HEK293T (cell line): ENCODE data around the gene FOXC1.

Source experiments
- ARNT ChIP-seq: fragments of 450-650 bp; IDR thresholded peaks from 2 replicates; pipeline ENCODE4 v1.6.1; 2017; ENCODE audit warnings: mild to moderate bottlenecking
- BHLHE40 ChIP-seq: fragments of 450-650 bp; IDR thresholded peaks from 2 replicates; pipeline ENCODE4 v1.6.1; 2016; ENCODE audit warnings: mild to moderate bottlenecking, moderate library complexity, borderline replicate concordance
- ELF4 ChIP-seq: fragments of 450-650 bp; IDR thresholded peaks from 2 replicates; pipeline ENCODE4 v1.6.1; 2017; ENCODE audit warnings: antibody characterized with exemption
- FOXK2 ChIP-seq: fragments of 450-650 bp; IDR thresholded peaks from 2 replicates; pipeline ENCODE4 v1.6.1; 2016; ENCODE audit warnings: mild to moderate bottlenecking
- FOXM1 ChIP-seq: fragments of 450-650 bp; IDR thresholded peaks from 2 replicates; pipeline ENCODE4 v1.6.1; 2017; ENCODE audit warnings: mild to moderate bottlenecking, borderline replicate concordance
- HDGF ChIP-seq: fragments of 450-650 bp; IDR thresholded peaks from 2 replicates; pipeline ENCODE4 v1.6.1; 2017; ENCODE audit warnings: antibody characterized with exemption, borderline replicate concordance
- LEF1 ChIP-seq: fragments of 450-650 bp; IDR thresholded peaks from 2 replicates; pipeline ENCODE4 v1.6.1; 2017; ENCODE audit warnings: mild to moderate bottlenecking, borderline replicate concordance
- PKNOX1 ChIP-seq: fragments of 450-650 bp; IDR thresholded peaks from 2 replicates; pipeline ENCODE4 v1.6.1; 2016
- SP1 ChIP-seq: fragments of 450-650 bp; IDR thresholded peaks from 2 replicates; pipeline ENCODE4 v1.6.1; 2017
- SUZ12 ChIP-seq: fragments of 450-650 bp; IDR thresholded peaks from 2 replicates; pipeline ENCODE4 v1.6.1; 2016; ENCODE audit warnings: mild to moderate bottlenecking
- ZNF384 ChIP-seq: fragments of 450-650 bp; IDR thresholded peaks from 2 replicates; pipeline ENCODE4 v1.6.1; 2016

DNA sequence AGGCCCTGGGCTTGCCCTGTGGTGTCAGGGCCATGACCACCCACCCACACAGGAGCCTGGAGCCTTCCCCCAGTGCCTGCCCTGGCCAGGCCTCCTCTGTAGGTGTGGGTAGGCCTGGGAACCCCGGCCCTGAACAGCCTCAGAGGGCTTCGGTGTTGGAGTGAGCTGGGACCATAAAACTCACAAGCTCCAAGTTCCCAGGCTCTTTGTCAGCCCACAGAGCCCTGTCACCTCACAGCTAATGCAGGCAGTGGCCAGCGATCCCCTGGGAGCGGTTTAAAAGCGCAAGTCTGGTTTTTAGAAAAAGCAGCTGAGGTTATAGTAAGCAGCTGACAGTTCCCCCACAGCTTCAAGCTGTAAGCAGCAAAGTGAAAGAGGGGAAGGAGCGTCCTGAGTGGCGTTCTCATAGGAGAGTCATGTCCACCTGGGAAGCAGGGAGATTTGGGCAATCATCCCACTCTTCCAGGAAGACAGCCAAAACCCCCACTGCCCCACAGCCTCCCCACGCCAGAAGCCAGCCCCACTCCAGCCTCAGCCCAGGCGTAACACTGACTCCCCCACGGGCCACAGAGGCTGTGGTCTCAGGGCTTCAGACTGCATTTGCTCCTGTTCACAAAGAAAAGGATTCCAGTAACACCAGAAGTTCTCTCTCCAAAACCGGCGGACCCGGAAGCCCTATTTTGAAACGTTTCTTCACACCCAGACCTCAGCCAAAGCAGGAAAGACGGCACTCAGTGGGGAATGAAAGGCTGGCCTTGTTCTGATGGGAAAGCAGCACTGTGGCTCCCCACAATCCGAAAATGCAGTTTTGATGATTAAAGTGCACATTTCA is 34.3 kb upstream of the FOXC1 start:
- TF ChIP-seq FOXK2 (no peak), SUZ12 (no peak), LEF1 (no peak), FOXM1 (no peak), ZNF384 (no peak), ARNT (no peak), PKNOX1 (no peak), SP1 (no peak), BHLHE40 (no peak), ELF4 (no peak), HDGF (no peak)
